Measurements from ENCODE around the gene TARBP2. TPM values are rescaled to one million over a fixed set of nuclear protein-coding genes. Genes with fewer than 3 reads are reported as not detected.

Gene TARBP2
- total and polyA plus RNA-seq, 4 donors = 15.7 to 22.0 (median 18.4) TPM

- TF ChIP-seq REST (IDR thresholded peaks at IDR 0.05) (no peak), CTCF (IDR thresholded peaks at IDR 0.05; ENCODE audit: low read depth, low read length, missing input control) (no peak), NR2F2 (IDR thresholded peaks at IDR 0.05) (no peak), FOXA2 (IDR thresholded peaks at IDR 0.05) (no peak), HNF4A (conservative IDR thresholded peaks at IDR 0.05) (no peak)
Observed at GRCh38 chr12:53551889-53552291, 50.8 kb downstream of the TARBP2 start (continued).

GRCh38 chr12:53552361-53553327, 51.6 kb downstream of the TARBP2 start:
- no peaks in the 10 kb centered on the region for H3K9me3 ChIP-seq (ENCODE audit: control insufficient read depth in 4 of 4, low read length in 3 of 4)
- H3K27me3 ChIP-seq (ENCODE audit: control insufficient read depth in 4 of 4, insufficient read depth in 4 of 4, low read length in 3 of 4) = no peaks in the 10 kb centered on the region
- no peaks in the 10 kb centered on the region for H3K4me1 ChIP-seq (ENCODE audit: control insufficient read depth in 4 of 4, insufficient read depth in 4 of 4, low read length in 3 of 4)
- no peak for TF ChIP-seq ATF3 (IDR thresholded peaks at IDR 0.05)
- no peak for TF ChIP-seq RXRA (IDR thresholded peaks at IDR 0.05)
- TF ChIP-seq HNF4A (conservative IDR thresholded peaks at IDR 0.05) = no peak
- no peak for TF ChIP-seq RAD21 (IDR thresholded peaks at IDR 0.05)
- TF ChIP-seq ZBTB33 (IDR thresholded peaks at IDR 0.05) = no peak
- no peak for TF ChIP-seq JUND (IDR thresholded peaks at IDR 0.05)
- no peak for TF ChIP-seq REST (IDR thresholded peaks at IDR 0.05)
- TF ChIP-seq YY1 (IDR thresholded peaks at IDR 0.05) = no peak
- no peak for TF ChIP-seq MAX (IDR thresholded peaks at IDR 0.05)
- no peak for TF ChIP-seq GABPA (IDR thresholded peaks at IDR 0.05 in 1 of 2, conservative IDR thresholded peaks at IDR 0.05 in 1 of 2)
- no peak for TF ChIP-seq HNF4G (IDR thresholded peaks at IDR 0.05)
- TF ChIP-seq EGR1 (IDR thresholded peaks at IDR 0.05; ENCODE audit: low read depth in 2 of 2) = no peak
- no peak for TF ChIP-seq FOXA1 (IDR thresholded peaks at IDR 0.05)
- no peak for TF ChIP-seq FOXA2 (IDR thresholded peaks at IDR 0.05)
- TF ChIP-seq SP1 (IDR thresholded peaks at IDR 0.05) = no peak
- H3K27ac ChIP-seq (ENCODE audit: low read depth in 1 of 2, low read length in 2 of 2) = no peak overlapping the region
- no peak overlapping the region for H3K4me3 ChIP-seq (ENCODE audit: low read depth in 1 of 3, low read length in 3 of 3)
- DNase-seq (ENCODE audit: low spot score) = no peak
- peaks cover 4 to 22% (median 15%) of the 10 kb centered on the region in 4 donors for H3K36me3 ChIP-seq (ENCODE audit: control insufficient read depth in 4 of 4, insufficient read depth in 3 of 4, low read depth in 1 of 4, low read length in 3 of 4)
- no peak overlapping the region for H3K9ac ChIP-seq (ENCODE audit: low read depth in 1 of 2, low read length in 2 of 2)
- 94% methylated on average over 14 of the region's 14 CpGs for WGBS

Data from liver (tissue), 9 donors.